ENCODE results near the gene POGZ.

Gene POGZ

GRCh38 chr1:151419819-151420218 lies 39.5 kb downstream of the POGZ start:
- ChIA-PET POLR2A (no interaction called here), CTCF (no interaction called here)
- no peak for DNase-seq (ENCODE audit: low read depth, low spot score)
- H3K4me3 ChIP-seq (ENCODE audit: low read depth, low read length): no peak overlapping the region
- no peak for TF ChIP-seq CTCF (IDR thresholded peaks at IDR 0.05; ENCODE audit: insufficient read depth, low read length, missing control alignments)

- ChIA-PET POLR2A (interaction anchor here (0.5 kb wide), 1 partner anchor 8 kb away, joined by 4 read pairs; no protein-coding TSS in a partner anchor), CTCF (interaction anchor here (0.9 to 2.3 kb wide), 4 partner anchors 11 to 117 kb away, joined by 3 to 7 read pairs (median 4); no protein-coding TSS in a partner anchor)
- no peak for TF ChIP-seq CTCF (IDR thresholded peaks at IDR 0.05; ENCODE audit: insufficient read depth, low read length, missing control alignments)
- no peak for DNase-seq (ENCODE audit: low read depth, low spot score)
- H3K4me3 ChIP-seq (ENCODE audit: low read depth, low read length): no peak overlapping the region
Measured at GRCh38 chr1:151418081-151418480, 41.2 kb downstream of the POGZ start.

- peak; percentile 65 for DNase-seq (ENCODE audit: low read depth, low spot score)
- TF ChIP-seq CTCF (IDR thresholded peaks at IDR 0.05; ENCODE audit: insufficient read depth, low read length, missing control alignments): no peak
- CTCF ChIA-PET: interaction anchor here (0.7 to 1.1 kb wide), 2 partner anchors 14 to 318 kb away, joined by 3 to 6 read pairs; no protein-coding TSS in a partner anchor
- no peak overlapping the region for H3K4me3 ChIP-seq (ENCODE audit: low read depth, low read length)
- POLR2A ChIA-PET: interaction anchor here (0.8 kb wide), 1 partner anchor 125 kb away, joined by 3 read pairs; no protein-coding TSS in a partner anchor
Measured at GRCh38 chr1:151416231-151416630, 43.1 kb downstream of the POGZ start.

GRCh38 chr1:151411884-151412283 lies 47.4 kb downstream of the POGZ start:
- H3K4me3 ChIP-seq (ENCODE audit: low read depth, low read length): no peak overlapping the region
- no peak for DNase-seq (ENCODE audit: low read depth, low spot score)
- POLR2A ChIA-PET: no interaction called here
- no peak for TF ChIP-seq CTCF (IDR thresholded peaks at IDR 0.05; ENCODE audit: insufficient read depth, low read length, missing control alignments)
- CTCF ChIA-PET: interaction anchor here (0.9 kb wide), 2 partner anchors 10 to 100 kb away, joined by 3 read pairs; partner anchors contain the start of gene CGN

- ChIA-PET CTCF (no interaction called here), POLR2A (no interaction called here)
- no peak for TF ChIP-seq CTCF (IDR thresholded peaks at IDR 0.05; ENCODE audit: insufficient read depth, low read length, missing control alignments)
- no peak for DNase-seq (ENCODE audit: low read depth, low spot score)
- H3K4me3 ChIP-seq (ENCODE audit: low read depth, low read length): no peak overlapping the region
Measured at GRCh38 chr1:151408891-151409290, 50.4 kb downstream of the POGZ start.

- no peak overlapping the region for H3K4me3 ChIP-seq (ENCODE audit: low read depth, low read length)
- no peak for TF ChIP-seq CTCF (IDR thresholded peaks at IDR 0.05; ENCODE audit: insufficient read depth, low read length, missing control alignments)
- no peak for DNase-seq (ENCODE audit: low read depth, low spot score)
- POLR2A ChIA-PET: no interaction called here
- CTCF ChIA-PET: interaction anchor here (0.7 to 2.9 kb wide), 4 partner anchors 11 to 110 kb away, joined by 3 to 7 read pairs (median 4); no protein-coding TSS in a partner anchor
Measured at GRCh38 chr1:151407304-151407703, 52.0 kb downstream of the POGZ start.

All from AG04449 (cell line).